ENCODE measurements around the gene IGFL3. TPM values are rescaled to one million over a fixed set of nuclear protein-coding genes. Genes with fewer than 3 reads are reported as not detected.
"Not testable (repeated sequence)": the region's sequence is repeated elsewhere in the genome, so short reads cannot be mapped to it uniquely, and the experiment has no call there.

IGFL3 gene
- polyA plus RNA-seq, 3 donors: not detected

GRCh38 chr19:46078573-46079332 lies 45.7 kb downstream of the IGFL3 start:
- not testable (repeated sequence) for H3K4me3 ChIP-seq (replicated peaks in 1 of 3; ENCODE audit: low read depth in 2 of 3, low read length in 3 of 3); H4K20me1 ChIP-seq (ENCODE audit: insufficient read depth, low read length); H3K27ac Mint-ChIP-seq; H2AFZ ChIP-seq (ENCODE audit: insufficient read depth, low read depth, low read length, poor library complexity, severe bottlenecking); H3K4me2 ChIP-seq (replicated peaks; ENCODE audit: extremely low read depth, low read length, poor library complexity, severe bottlenecking); H3K36me3 Mint-ChIP-seq; H3K9ac ChIP-seq (ENCODE audit: insufficient read depth, low read length, poor library complexity, severe bottlenecking); H3K79me2 ChIP-seq (ENCODE audit: insufficient read depth, low read length); H3K27ac ChIP-seq (ENCODE audit: low read depth in 1 of 2, low read length in 2 of 2); H3K4me1 Mint-ChIP-seq; H3K36me3 ChIP-seq (replicated peaks in 1 of 2; ENCODE audit: control insufficient read depth in 1 of 2, insufficient read depth in 2 of 2, low read length in 2 of 2); H3K4me1 ChIP-seq (ENCODE audit: control insufficient read depth in 1 of 2, insufficient read depth in 2 of 2, low read length in 2 of 2)
- WGBS (ENCODE audit: insufficient coverage): 39% methylated on average over 19 of the region's 71 CpGs
- TF ChIP-seq, protein P1, sequence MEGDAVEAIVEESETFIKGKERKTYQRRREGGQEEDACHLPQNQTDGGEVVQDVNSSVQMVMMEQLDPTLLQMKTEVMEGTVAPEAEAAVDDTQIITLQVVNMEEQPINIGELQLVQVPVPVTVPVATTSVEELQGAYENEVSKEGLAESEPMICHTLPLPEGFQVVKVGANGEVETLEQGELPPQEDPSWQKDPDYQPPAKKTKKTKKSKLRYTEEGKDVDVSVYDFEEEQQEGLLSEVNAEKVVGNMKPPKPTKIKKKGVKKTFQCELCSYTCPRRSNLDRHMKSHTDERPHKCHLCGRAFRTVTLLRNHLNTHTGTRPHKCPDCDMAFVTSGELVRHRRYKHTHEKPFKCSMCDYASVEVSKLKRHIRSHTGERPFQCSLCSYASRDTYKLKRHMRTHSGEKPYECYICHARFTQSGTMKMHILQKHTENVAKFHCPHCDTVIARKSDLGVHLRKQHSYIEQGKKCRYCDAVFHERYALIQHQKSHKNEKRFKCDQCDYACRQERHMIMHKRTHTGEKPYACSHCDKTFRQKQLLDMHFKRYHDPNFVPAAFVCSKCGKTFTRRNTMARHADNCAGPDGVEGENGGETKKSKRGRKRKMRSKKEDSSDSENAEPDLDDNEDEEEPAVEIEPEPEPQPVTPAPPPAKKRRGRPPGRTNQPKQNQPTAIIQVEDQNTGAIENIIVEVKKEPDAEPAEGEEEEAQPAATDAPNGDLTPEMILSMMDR (IDR thresholded peaks at IDR 0.05): peak; percentile 25
- H3K27me3 ChIP-seq (ENCODE audit: control insufficient read depth in 2 of 2, insufficient read depth in 2 of 2, low read length in 2 of 2): peaks cover 53 to 77% of the 10 kb centered on the region in 2 donors
- Mint-ChIP-seq H3K27me3 (ENCODE audit: low read depth in 3 of 3) (peaks cover 51 to 73% (median 70%) of the 10 kb centered on the region in 3 donors), H3K4me3 (peak overlapping the region in 1 of 2 donors; percentile 71), H3K9me3 (peaks cover 3 to 21% (median 12%) of the 10 kb centered on the region in 7 donors)
- peak in 2 of 3 donors; percentile 3 to 25 for DNase-seq
- intact Hi-C loops (cut with micrococcal nuclease): loop anchor here (5.0 to 10.0 kb wide), 2 partner anchors 51 to 106 kb away; no protein-coding TSS in a partner anchor
- H3K9me3 ChIP-seq (replicated peaks in 1 of 2; ENCODE audit: control insufficient read depth in 1 of 2, insufficient read depth in 1 of 2, low read length in 2 of 2): peaks cover 11 to 29% of the 10 kb centered on the region in 2 donors

GRCh38 chr19:46077815-46078167 lies 46.7 kb downstream of the IGFL3 start:
- Histone ChIP-seq H3K4me3 (replicated peaks in 1 of 3; ENCODE audit: low read depth in 2 of 3, low read length in 3 of 3) (no peak overlapping the region), H2AFZ (ENCODE audit: insufficient read depth, low read depth, low read length, poor library complexity, severe bottlenecking) (peak overlapping the region; percentile 36), H3K27ac (ENCODE audit: low read depth in 1 of 2, low read length in 2 of 2) (no peak overlapping the region), H4K20me1 (ENCODE audit: insufficient read depth, low read length) (no peaks in the 10 kb centered on the region), H3K79me2 (ENCODE audit: insufficient read depth, low read length) (no peaks in the 10 kb centered on the region), H3K9ac (ENCODE audit: insufficient read depth, low read length, poor library complexity, severe bottlenecking) (no peak overlapping the region), H3K4me1 (ENCODE audit: control insufficient read depth in 1 of 2, insufficient read depth in 2 of 2, low read length in 2 of 2) (peaks cover 5 to 16% of the 10 kb centered on the region in 2 donors), H3K4me2 (replicated peaks; ENCODE audit: extremely low read depth, low read length, poor library complexity, severe bottlenecking) (peak overlapping the region; percentile 47), H3K36me3 (replicated peaks in 1 of 2; ENCODE audit: control insufficient read depth in 1 of 2, insufficient read depth in 2 of 2, low read length in 2 of 2) (no peaks in the 10 kb centered on the region), H3K9me3 (replicated peaks in 1 of 2; ENCODE audit: control insufficient read depth in 1 of 2, insufficient read depth in 1 of 2, low read length in 2 of 2) (peaks cover 11 to 29% of the 10 kb centered on the region in 2 donors), H3K27me3 (ENCODE audit: control insufficient read depth in 2 of 2, insufficient read depth in 2 of 2, low read length in 2 of 2) (peaks cover 52 to 77% of the 10 kb centered on the region in 2 donors)
- H3K4me1 Mint-ChIP-seq: peaks cover 15% of the 10 kb centered on the region
- intact Hi-C loops (cut with micrococcal nuclease): loop anchor here (5.0 to 10.0 kb wide), 2 partner anchors 50 to 107 kb away; no protein-coding TSS in a partner anchor
- DNase-seq: no peak
- peaks cover 48 to 70% (median 70%) of the 10 kb centered on the region in 3 donors for H3K27me3 Mint-ChIP-seq (ENCODE audit: low read depth in 3 of 3)
- TF ChIP-seq, protein P1 (IDR thresholded peaks at IDR 0.05): peak; percentile 4
- no peak overlapping the region for H3K27ac Mint-ChIP-seq
- WGBS (ENCODE audit: insufficient coverage): no CpG with 5 or more reads among the region's 6 CpGs
- peaks cover 3 to 21% (median 12%) of the 10 kb centered on the region in 7 donors for H3K9me3 Mint-ChIP-seq
- H3K4me3 Mint-ChIP-seq: peak overlapping the region in 1 of 2 donors; percentile 65
- peaks cover 3 to 7% of the 10 kb centered on the region in 2 donors for H3K36me3 Mint-ChIP-seq
